ENCODE data around the gene CHD5.

DNA sequence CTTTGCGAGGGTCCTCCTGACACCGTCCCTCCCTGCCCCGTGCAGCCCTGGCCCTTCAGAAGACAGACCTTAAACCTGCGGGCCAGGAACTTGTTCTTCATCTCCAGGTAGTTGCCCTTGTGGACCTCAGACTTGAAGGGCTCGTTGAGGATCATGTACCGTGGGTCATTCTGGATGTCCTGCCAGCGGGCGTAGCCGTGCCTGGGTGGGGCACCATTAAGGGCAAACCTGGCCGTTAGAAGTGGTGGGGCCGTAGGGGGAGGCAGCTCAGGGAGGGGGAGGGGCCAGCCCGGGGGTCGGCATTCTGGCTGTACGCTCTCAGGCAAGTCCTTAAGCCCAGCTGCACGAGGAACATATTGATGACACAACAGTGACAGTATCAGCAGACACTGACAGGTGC, 69.8 kb downstream of the CHD5 start:
- no peak for TF ChIP-seq CTCF (IDR thresholded peaks at IDR 0.05)
- TF ChIP-seq POLR2A (IDR thresholded peaks at IDR 0.05): no peak
